Activated T-helper 1 cell treated with anti-CD3 and anti-CD28 coated beads, Interleukin-2, amount 50 U/mL, for 16 hours (primary cell): Measurements from ENCODE around the gene TEX55.
"Not testable (repeated sequence)": the region's sequence is repeated elsewhere in the genome, so short reads cannot be mapped to it uniquely, and the experiment has no call there.

Source experiments
- DNase-seq, 2 donors: peaks; one replicate each; pipeline ENCODE4 v3.0.0-alpha.2; 2020; ENCODE audit warnings: low read depth in 1 of 2, low spot score in 1 of 2

The TEX55 gene

GRCh38 chr3:119160361-119160760, 14.4 kb downstream of the TEX55 start:
- DNase-seq = no peak

GRCh38 chr3:119160815-119161214, 14.8 kb downstream of the TEX55 start:
- no peak for DNase-seq

GRCh38 chr3:119161240-119161639, 15.3 kb downstream of the TEX55 start:
- no peak for DNase-seq

GRCh38 chr3:119164745-119165144, 18.8 kb downstream of the TEX55 start:
- DNase-seq = not testable (repeated sequence)

GRCh38 chr3:119170821-119171220, 24.9 kb downstream of the TEX55 start:
- no peak for DNase-seq

- no peak for DNase-seq
These were observed 27.4 kb downstream of the TEX55 start, which contains the start of gene UPK1B for GRCh38 chr3:119173325-119173724. UPK1B (plus strand) TSS chr3:119173598; CDS start chr3:119186742, 13,144 bp downstream.

- no peak for DNase-seq
These were observed 30.1 kb downstream of the TEX55 start for GRCh38 chr3:119175872-119176756.

GRCh38 chr3:119176778-119177177, 30.8 kb downstream of the TEX55 start:
- no peak for DNase-seq

GRCh38 chr3:119177321-119177720, 31.4 kb downstream of the TEX55 start:
- no peak for DNase-seq

- DNase-seq = no peak
These were observed 35.8 kb downstream of the TEX55 start for GRCh38 chr3:119181765-119182164.

- no peak for DNase-seq
These were observed 38.1 kb downstream of the TEX55 start for GRCh38 chr3:119184111-119184510.

- DNase-seq = no peak
These were observed 39.0 kb downstream of the TEX55 start for GRCh38 chr3:119184796-119185570.

- DNase-seq = no peak
These were observed 41.3 kb downstream of the TEX55 start for GRCh38 chr3:119187266-119187665.

GRCh38 chr3:119191800-119192199, 45.8 kb downstream of the TEX55 start:
- no peak for DNase-seq

- no peak for DNase-seq
These were observed 48.5 kb downstream of the TEX55 start for GRCh38 chr3:119194237-119195150.

GRCh38 chr3:119195151-119195476, 49.1 kb downstream of the TEX55 start:
- DNase-seq = no peak

GRCh38 chr3:119195911-119196310, 49.9 kb downstream of the TEX55 start:
- no peak for DNase-seq
